Rectal smooth muscle tissue (tissue), 1 donor: ENCODE measurements around the gene DDB1.

Experiments
- H3K27ac ChIP-seq: one replicate; pipeline ENCODE4 v1.7.0; 2013; ENCODE audit warnings: low read depth, low read length, inconsistent platforms
- H3K27me3 ChIP-seq: one replicate; pipeline ENCODE4 v1.7.0; 2013; ENCODE audit warnings: low read length; ENCODE audit not compliant: control insufficient read depth, insufficient read depth
- H3K36me3 ChIP-seq: one replicate; pipeline ENCODE4 v1.7.0; 2013; ENCODE audit warnings: low read length; ENCODE audit not compliant: control insufficient read depth, insufficient read depth
- H3K4me1 ChIP-seq: one replicate; pipeline ENCODE4 v1.7.0; 2013; ENCODE audit warnings: low read length; ENCODE audit not compliant: control insufficient read depth, insufficient read depth
- H3K4me3 ChIP-seq: one replicate; pipeline ENCODE4 v1.7.0; 2013; ENCODE audit warnings: low read length
- H3K9ac ChIP-seq: one replicate; pipeline ENCODE4 v1.7.0; 2013; ENCODE audit warnings: low read length

The DDB1 gene

DNA sequence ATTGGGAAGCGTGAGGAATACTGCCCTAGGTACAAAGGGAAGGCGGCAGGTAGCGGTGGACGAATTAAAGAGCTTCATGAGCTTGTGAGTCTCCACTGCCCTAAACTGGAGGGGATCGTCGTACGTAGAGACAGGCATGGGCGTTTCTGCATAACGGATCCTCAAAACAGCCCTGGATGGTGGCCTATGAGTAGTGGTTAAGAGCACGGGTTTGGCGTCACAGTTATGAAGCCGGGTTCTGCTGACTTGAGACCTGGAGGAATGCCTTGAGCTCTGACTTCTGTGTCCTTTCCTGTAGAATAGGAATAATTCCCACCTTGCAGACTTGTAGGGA, 29.6 kb upstream of the DDB1 start:
- Histone ChIP-seq H3K4me1 (peaks cover 5% of the 10 kb centered on the region), H3K36me3 (peaks cover 13% of the 10 kb centered on the region), H3K4me3 (peak overlapping the region; percentile 83), H3K27me3 (no peaks in the 10 kb centered on the region), H3K27ac (peak overlapping the region; percentile 99), H3K9ac (peak overlapping the region; percentile 25)

- H3K4me3 ChIP-seq, result peak within 1 kb of the TSS; percentile 83
- H3K36me3 ChIP-seq, result peaks cover 10% of the 10 kb centered on the region
- H3K27ac ChIP-seq, result peak within 1 kb of the TSS; percentile 99
- no peaks in the 10 kb centered on the region for H3K27me3 ChIP-seq
- peak within 1 kb of the TSS; percentile 97 for H3K9ac ChIP-seq
- peaks cover 5% of the 10 kb centered on the region for H3K4me1 ChIP-seq
Observed at GRCh38 chr11:61361741-61362541, 29.0 kb upstream of the DDB1 start, which contains the start of the genes CYB561A3 and TMEM138. TSS of gene CYB561A3 (minus strand) at chr11:61361882. CDS start at chr11:61356713, 5,169 bp downstream. TSS of gene TMEM138 (plus strand) at chr11:61362374. CDS start at chr11:61364391, 2,017 bp downstream.

DNA sequence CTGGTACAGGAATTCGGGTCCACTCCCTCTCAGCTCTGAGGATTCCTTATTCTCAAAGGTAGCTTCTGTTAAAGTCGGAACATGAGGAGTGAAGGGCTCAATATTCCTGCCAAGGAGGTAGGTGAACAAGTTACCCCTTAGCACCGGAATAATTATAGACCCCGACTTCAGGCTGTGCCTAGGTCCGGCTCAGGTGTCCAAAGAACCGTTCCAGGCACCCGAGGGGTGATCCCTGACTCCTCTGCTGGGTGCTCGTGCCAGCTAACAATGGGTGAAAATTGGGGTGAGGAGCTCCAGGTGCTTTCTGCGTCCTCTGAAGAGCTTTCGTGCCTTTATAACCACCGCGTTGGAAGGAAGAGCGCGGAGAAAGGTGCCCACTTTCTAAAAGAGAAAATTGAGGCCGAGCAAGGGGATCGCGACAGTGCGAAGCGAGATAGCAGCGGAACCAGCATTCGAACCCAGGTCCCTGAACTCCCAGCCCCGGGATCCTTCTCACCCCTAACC, 28.4 kb upstream of the DDB1 start:
- H3K27me3 ChIP-seq, result no peaks in the 10 kb centered on the region
- peaks cover 5% of the 10 kb centered on the region for H3K4me1 ChIP-seq
- peaks cover 6% of the 10 kb centered on the region for H3K36me3 ChIP-seq
- H3K9ac ChIP-seq, result peak overlapping the region; percentile 97
- H3K27ac ChIP-seq, result peak overlapping the region; percentile 99
- peak overlapping the region; percentile 83 for H3K4me3 ChIP-seq

- Histone ChIP-seq H3K4me3 (no peak overlapping the region), H3K4me1 (peaks cover 5% of the 10 kb centered on the region), H3K36me3 (peaks cover 5% of the 10 kb centered on the region), H3K27ac (no peak overlapping the region), H3K27me3 (no peaks in the 10 kb centered on the region), H3K9ac (no peak overlapping the region)
Observed at GRCh38 chr11:61359516-61359915, 26.6 kb upstream of the DDB1 start.

DNA sequence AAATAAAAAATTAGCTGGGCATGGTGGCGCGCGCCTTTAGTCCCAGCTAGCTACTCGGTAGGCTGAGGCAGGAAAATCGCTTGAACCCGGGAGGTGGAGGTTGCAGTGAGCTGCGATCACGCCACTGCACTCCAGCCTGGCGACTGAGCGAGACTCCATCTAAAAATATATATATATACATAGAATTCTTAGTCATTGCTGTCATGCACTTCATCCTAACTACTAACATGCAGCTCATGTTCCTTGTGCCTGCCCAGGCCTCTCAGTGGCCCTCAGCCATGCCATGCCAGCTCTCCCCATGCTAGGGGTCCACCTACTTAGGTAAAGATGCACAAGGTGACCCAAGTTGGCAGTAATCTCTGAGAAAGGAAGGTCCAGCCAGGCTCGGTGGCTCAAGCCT, 25.7 kb upstream of the DDB1 start:
- Histone ChIP-seq H3K4me3 (no peak overlapping the region), H3K27ac (no peak overlapping the region), H3K4me1 (peaks cover 5% of the 10 kb centered on the region)

DNA sequence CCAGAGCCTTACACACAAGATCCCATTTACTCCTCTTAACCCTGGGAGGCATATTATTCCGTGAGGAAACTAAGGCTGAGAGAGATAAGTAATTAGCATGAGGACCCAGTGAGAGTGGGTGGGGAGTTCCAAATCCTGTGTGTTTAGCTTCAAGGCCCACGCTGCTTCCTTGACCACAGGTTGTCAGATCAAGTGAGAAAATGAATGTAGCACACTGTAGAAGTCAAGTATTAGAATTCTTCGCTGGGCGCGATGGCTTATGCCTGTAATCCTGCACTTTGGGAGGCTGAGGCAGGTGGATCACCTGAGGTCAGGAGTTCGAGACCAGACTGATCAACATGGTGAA, 25.0 kb upstream of the DDB1 start:
- Histone ChIP-seq H3K27me3 (no peaks in the 10 kb centered on the region), H3K36me3 (peaks cover 10% of the 10 kb centered on the region), H3K27ac (no peak overlapping the region), H3K9ac (no peak overlapping the region), H3K4me1 (peaks cover 5% of the 10 kb centered on the region), H3K4me3 (no peak overlapping the region)

More for the DNA sequence above, 25.7 kb upstream of the DDB1 start:
- H3K27me3 ChIP-seq, result no peaks in the 10 kb centered on the region
- H3K9ac ChIP-seq, result no peak overlapping the region
- H3K36me3 ChIP-seq, result peaks cover 3% of the 10 kb centered on the region

DNA sequence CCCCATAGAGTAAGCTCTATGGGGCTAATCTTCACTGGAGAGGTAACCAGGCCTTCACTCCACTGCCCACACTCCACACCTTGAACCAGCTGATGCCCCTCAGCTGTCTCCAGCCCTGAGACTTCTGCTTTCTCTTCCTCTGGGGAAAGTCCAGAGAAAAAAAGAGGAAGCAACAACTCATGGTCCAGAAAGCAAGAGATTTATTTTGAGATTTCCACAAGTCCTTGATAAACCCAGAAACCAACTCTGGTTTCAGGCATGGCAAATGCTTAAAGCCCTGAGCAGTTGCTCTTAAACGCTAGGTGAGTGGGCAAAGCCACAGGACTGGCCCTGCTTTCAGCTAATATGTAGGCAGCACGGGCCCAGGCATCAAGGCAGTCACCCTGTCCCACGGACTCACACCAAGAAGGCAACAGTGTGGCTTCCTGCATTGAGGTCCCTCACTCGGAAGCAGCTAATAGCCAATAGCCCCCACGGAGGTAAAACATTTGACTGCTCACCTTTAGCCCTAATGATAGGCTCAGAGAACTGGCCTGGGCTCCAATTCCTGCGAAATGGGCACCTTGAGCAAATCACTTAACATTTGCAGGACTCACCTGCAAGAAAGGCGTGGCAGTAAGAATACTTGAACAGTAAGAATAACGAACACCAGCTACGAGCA, 24.5 kb upstream of the DDB1 start:
- Histone ChIP-seq H3K27ac (no peak overlapping the region), H3K27me3 (no peaks in the 10 kb centered on the region), H3K9ac (no peak overlapping the region), H3K4me1 (peaks cover 5% of the 10 kb centered on the region), H3K4me3 (no peak overlapping the region), H3K36me3 (peaks cover 13% of the 10 kb centered on the region)

DNA sequence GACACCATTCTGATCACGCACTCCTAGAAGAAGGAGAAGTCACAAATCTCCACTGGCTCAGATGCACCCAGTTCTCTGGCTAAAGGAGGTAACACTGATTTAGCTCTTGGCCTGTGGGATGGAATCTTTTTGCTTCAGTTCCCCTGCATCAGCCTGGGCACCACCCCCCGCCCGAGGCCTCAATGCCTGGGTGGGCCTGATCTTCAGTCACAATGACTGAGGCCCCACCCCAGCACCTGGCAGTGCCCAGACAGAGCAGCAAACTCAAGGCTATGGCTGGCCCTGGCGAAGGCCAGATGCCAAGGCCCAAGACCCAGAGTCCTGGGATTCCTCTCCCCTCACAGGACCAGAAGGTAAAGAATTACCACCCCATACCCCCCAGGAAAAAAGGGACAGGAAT, 23.8 kb upstream of the DDB1 start:
- peaks cover 5% of the 10 kb centered on the region for H3K4me1 ChIP-seq
- no peak overlapping the region for H3K27ac ChIP-seq
- H3K4me3 ChIP-seq, result no peak overlapping the region

GRCh38 chr11:61354208-61354607, 21.3 kb upstream of the DDB1 start:
- Histone ChIP-seq H3K27me3 (no peaks in the 10 kb centered on the region), H3K4me3 (no peak overlapping the region), H3K36me3 (peaks cover 32% of the 10 kb centered on the region), H3K27ac (no peak overlapping the region), H3K9ac (no peak overlapping the region), H3K4me1 (no peaks in the 10 kb centered on the region)

More for the DNA sequence above, 23.8 kb upstream of the DDB1 start:
- Histone ChIP-seq H3K9ac (no peak overlapping the region), H3K27me3 (no peaks in the 10 kb centered on the region), H3K36me3 (peaks cover 17% of the 10 kb centered on the region)

DNA sequence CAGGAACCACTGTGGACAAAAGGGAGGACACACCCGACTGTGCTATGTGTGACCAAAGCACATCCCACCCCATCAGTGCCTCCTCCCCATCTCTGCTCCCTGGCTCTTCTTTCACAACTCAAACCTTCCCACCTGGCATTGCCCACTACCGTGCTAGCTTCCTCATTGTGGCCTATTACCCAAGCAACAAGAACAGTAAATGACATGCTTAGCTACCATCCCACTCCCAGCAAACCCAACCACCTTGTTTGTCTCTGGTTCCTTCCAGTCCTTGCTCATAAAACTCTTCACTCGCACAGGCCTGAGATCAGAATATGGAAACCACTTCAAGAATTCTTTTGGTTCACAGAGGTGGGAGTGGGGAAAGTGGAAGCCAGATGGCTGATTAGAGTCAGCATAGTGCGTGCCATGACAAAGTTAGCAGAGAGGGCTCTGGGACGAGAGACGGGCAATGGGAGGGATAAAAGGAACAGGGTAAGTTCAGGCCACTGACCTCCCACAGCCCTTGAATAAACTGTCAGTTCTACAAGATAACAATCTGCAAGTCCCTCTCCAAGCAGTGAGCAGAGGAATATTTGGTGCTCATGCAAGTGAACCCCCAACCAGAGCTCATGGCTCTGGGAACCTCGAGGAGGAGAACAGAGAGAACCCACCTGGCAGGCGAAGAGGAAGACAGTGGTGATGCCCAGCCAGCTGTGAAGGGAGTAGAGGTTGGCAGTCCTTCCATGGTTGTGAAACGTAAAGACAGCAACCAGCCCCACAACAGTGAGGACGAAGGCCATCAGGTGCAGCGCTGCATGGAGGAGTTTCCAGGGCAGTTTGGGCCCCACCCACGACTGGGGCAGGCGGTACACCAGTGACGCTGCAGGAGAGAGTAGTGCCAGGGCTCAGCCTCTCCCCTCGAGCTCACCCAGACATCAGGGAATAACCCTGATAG, 20.5 kb upstream of the DDB1 start:
- Histone ChIP-seq H3K4me1 (no peaks in the 10 kb centered on the region), H3K36me3 (peaks cover 38% of the 10 kb centered on the region), H3K9ac (no peak overlapping the region), H3K27me3 (no peaks in the 10 kb centered on the region), H3K4me3 (no peak overlapping the region), H3K27ac (no peak overlapping the region)

- no peaks in the 10 kb centered on the region for H3K27me3 ChIP-seq
- no peak overlapping the region for H3K27ac ChIP-seq
- H3K4me1 ChIP-seq, result no peaks in the 10 kb centered on the region
- H3K4me3 ChIP-seq, result no peak overlapping the region
- no peak overlapping the region for H3K9ac ChIP-seq
- H3K36me3 ChIP-seq, result peaks cover 38% of the 10 kb centered on the region
Observed at GRCh38 chr11:61352038-61352437, 19.1 kb upstream of the DDB1 start.

DNA sequence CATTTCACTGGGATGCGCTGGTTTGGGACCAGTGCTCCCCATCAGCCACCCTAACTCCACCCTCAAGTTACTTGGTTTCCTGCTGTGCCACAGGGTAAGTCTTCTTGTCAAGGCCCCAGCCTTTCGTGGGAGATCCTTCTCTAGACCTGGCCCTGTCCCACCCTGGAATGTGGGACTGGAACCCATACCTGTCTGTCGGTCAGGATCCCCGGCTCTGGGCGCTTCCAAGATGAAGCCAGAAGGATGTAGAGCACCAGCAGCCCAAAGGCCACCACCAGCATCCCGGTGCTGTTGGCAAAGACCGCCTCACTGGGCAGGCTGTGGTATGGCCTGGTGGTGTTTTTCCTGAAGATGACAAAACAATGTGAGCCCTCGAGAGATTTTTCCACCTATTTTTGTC, 17.9 kb upstream of the DDB1 start:
- Histone ChIP-seq H3K36me3 (peaks cover 38% of the 10 kb centered on the region), H3K4me1 (no peaks in the 10 kb centered on the region), H3K27me3 (no peaks in the 10 kb centered on the region), H3K9ac (no peak overlapping the region), H3K4me3 (no peak overlapping the region), H3K27ac (no peak overlapping the region)
